Nephron progenitor cell (in vitro differentiated cells): Measurements from ENCODE around the gene NSUN7.
A peak's percentile ranks its signal among the peaks of the same experiment; 100 is the strongest.

ENCODE experiments used
- DNase-seq: peaks from one replicate; pipeline ENCODE4 v3.0.0; 2021
- H3K27ac Mint-ChIP-seq: 2 replicates; pipeline ENCODE4 v1.8.0; 2021; ENCODE audit warnings: mild to moderate bottlenecking, moderate library complexity, mixed read lengths
- H3K27me3 Mint-ChIP-seq: 2 replicates; pipeline ENCODE4 v1.8.0; 2021; ENCODE audit warnings: mild to moderate bottlenecking, low read depth, mixed read lengths; ENCODE audit not compliant: poor library complexity
- H3K36me3 Mint-ChIP-seq: 2 replicates; pipeline ENCODE4 v1.8.0; 2021; ENCODE audit warnings: low read depth, mixed read lengths
- H3K4me1 Mint-ChIP-seq: 2 replicates; pipeline ENCODE4 v1.8.0; 2021; ENCODE audit warnings: mixed read lengths
- H3K4me3 Mint-ChIP-seq: 2 replicates; pipeline ENCODE4 v1.8.0; 2021; ENCODE audit warnings: mild to moderate bottlenecking, moderate library complexity, mixed read lengths
- H3K9me3 Mint-ChIP-seq: 2 replicates; pipeline ENCODE4 v1.8.0; 2021; ENCODE audit warnings: mild to moderate bottlenecking, moderate library complexity, mixed read lengths
- TF ChIP-seq, protein P1 (sequence below): fragments of 200-600 bp; sonication (generic); IDR thresholded peaks from 2 replicates; pipeline ENCODE4 v1.5.0; 2021; ENCODE audit warnings: antibody characterized with exemption

The NSUN7 gene

DNA sequence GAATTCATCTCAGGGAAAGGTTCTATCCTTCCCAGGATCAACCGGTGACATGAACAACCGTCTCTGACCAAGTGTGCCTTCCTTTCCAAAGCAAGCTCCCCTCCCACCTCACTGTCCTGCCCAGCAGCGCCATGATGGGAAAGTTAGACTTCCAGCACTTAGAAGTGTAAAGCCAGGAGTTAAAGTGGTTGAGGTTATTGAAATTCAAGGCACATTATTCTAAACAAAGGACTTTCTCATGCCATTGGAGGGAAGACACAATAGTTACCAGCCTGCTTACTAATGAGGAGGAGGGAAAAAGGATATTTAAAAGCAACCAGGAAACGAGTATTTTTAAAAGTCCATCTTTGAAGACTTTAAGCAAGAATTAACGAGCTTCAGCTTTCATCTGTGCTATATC lies 96.8 kb downstream of the NSUN7 start:
- H3K36me3 Mint-ChIP-seq = no peaks in the 10 kb centered on the region
- TF ChIP-seq, protein P1, sequence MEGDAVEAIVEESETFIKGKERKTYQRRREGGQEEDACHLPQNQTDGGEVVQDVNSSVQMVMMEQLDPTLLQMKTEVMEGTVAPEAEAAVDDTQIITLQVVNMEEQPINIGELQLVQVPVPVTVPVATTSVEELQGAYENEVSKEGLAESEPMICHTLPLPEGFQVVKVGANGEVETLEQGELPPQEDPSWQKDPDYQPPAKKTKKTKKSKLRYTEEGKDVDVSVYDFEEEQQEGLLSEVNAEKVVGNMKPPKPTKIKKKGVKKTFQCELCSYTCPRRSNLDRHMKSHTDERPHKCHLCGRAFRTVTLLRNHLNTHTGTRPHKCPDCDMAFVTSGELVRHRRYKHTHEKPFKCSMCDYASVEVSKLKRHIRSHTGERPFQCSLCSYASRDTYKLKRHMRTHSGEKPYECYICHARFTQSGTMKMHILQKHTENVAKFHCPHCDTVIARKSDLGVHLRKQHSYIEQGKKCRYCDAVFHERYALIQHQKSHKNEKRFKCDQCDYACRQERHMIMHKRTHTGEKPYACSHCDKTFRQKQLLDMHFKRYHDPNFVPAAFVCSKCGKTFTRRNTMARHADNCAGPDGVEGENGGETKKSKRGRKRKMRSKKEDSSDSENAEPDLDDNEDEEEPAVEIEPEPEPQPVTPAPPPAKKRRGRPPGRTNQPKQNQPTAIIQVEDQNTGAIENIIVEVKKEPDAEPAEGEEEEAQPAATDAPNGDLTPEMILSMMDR = no peak
- DNase-seq = no peak
- H3K27ac Mint-ChIP-seq = no peak overlapping the region
- H3K27me3 Mint-ChIP-seq = peaks cover 3% of the 10 kb centered on the region
- H3K4me1 Mint-ChIP-seq = peaks cover 66% of the 10 kb centered on the region
- no peaks in the 10 kb centered on the region for H3K9me3 Mint-ChIP-seq
- H3K4me3 Mint-ChIP-seq = no peak overlapping the region

DNA sequence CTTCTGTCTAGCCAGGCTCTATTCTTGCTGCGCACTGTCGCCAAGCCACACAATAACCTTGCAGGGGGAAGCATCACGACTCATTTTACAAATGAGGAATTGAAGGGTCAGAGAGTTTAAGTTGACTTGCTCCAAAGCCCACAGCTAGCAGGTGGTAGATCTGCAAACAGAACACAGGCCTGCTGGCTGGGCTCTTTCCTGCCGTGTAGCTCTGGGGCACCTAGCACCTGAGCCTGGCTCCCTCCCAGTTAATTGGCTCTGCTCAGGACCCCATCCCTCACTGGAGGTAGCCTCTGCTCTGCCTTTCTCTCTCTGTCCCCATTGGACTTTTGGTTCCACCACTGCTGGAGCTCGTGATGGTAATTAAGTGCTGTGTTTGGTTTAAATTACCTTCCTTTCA lies 98.5 kb downstream of the NSUN7 start:
- no peak for DNase-seq
- TF ChIP-seq, protein P1 = no peak
- peaks cover 50% of the 10 kb centered on the region for H3K4me1 Mint-ChIP-seq
- peaks cover 5% of the 10 kb centered on the region for H3K36me3 Mint-ChIP-seq
- H3K27ac Mint-ChIP-seq = no peak overlapping the region
- H3K9me3 Mint-ChIP-seq = no peaks in the 10 kb centered on the region
- H3K4me3 Mint-ChIP-seq = no peak overlapping the region
- H3K27me3 Mint-ChIP-seq = peaks cover 3% of the 10 kb centered on the region

DNA sequence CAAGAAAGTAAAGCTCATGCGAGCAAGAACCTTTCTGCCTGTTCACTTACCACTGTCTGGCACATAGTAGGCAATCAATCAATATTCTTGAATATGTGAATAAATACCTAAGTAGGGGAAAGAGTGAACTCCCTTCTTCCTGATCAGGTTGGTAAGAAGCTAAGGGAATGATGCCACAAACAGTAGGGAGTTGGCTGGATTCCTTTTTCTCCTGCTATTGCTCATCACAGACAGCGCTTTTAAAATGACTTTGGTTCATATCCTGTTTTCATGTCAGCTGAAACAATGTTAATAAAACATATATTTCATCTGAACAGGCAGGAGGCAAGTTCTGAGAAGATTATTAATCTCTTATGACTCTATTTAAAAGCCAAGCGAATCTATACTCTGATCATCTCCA lies 99.2 kb downstream of the NSUN7 start:
- peaks cover 43% of the 10 kb centered on the region for H3K4me1 Mint-ChIP-seq
- H3K4me3 Mint-ChIP-seq = peak overlapping the region; percentile 2

DNA sequence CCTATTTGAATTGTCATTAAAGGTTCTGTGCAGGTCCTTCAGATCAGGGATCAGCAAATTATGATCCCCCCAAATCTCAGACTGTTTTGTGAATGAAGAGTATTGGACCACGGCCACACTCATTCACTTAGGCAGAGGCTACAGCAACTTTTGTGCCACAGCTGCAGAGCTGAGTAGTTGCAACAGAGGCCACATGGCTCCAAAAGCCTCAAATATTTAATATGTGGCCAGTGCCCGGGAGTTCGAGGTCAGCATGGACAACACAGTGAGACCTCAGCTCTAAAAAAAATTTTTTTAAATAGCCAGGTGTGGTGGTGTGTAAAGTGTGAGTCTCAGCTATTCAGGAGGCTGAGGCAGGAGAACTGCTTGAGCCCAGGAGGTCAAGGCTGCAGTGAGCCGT lies 100.7 kb downstream of the NSUN7 start:
- TF ChIP-seq, protein P1 = no peak
- Mint-ChIP-seq H3K36me3 (peaks cover 14% of the 10 kb centered on the region), H3K4me1 (peaks cover 40% of the 10 kb centered on the region), H3K27ac (no peak overlapping the region), H3K27me3 (peaks cover 7% of the 10 kb centered on the region), H3K9me3 (no peaks in the 10 kb centered on the region), H3K4me3 (no peak overlapping the region)
- no peak for DNase-seq

More for the DNA sequence above, 99.2 kb downstream of the NSUN7 start:
- TF ChIP-seq, protein P1 = no peak
- H3K36me3 Mint-ChIP-seq = peaks cover 12% of the 10 kb centered on the region
- no peak for DNase-seq
- H3K9me3 Mint-ChIP-seq = no peaks in the 10 kb centered on the region
- H3K27me3 Mint-ChIP-seq = peaks cover 3% of the 10 kb centered on the region
- H3K27ac Mint-ChIP-seq = no peak overlapping the region

DNA sequence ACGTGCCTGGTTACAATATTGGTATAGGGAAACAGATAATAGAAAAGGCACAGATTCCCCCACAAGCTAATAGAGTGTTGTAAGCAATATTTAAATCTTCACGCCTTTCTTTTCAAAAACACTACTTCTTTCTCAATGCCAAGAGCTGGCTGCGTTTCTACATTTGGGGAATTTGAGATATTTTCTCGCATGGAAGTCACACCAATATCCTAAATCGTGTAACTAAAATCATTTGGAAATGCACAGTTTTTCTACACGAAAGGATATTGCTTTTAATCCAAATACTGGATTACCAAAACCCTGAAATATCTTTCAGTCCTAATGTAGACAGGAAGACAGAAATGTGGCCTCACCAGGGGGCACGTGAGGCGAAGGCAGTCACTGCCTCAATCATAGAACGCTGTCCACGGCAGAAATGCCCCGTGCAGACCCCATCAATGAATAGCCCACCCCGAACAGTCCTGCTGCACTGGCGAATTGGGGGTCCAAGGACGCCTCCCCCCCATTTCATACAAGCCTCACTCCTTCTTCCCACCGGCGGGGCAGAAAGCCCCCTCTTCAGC lies 106.6 kb downstream of the NSUN7 start:
- DNase-seq = no peak
- Mint-ChIP-seq H3K27me3 (peaks cover 15% of the 10 kb centered on the region), H3K27ac (no peak overlapping the region), H3K4me1 (peaks cover 30% of the 10 kb centered on the region), H3K36me3 (peaks cover 14% of the 10 kb centered on the region), H3K4me3 (peak overlapping the region; percentile 87), H3K9me3 (no peaks in the 10 kb centered on the region)
- TF ChIP-seq, protein P1 = no peak

DNA sequence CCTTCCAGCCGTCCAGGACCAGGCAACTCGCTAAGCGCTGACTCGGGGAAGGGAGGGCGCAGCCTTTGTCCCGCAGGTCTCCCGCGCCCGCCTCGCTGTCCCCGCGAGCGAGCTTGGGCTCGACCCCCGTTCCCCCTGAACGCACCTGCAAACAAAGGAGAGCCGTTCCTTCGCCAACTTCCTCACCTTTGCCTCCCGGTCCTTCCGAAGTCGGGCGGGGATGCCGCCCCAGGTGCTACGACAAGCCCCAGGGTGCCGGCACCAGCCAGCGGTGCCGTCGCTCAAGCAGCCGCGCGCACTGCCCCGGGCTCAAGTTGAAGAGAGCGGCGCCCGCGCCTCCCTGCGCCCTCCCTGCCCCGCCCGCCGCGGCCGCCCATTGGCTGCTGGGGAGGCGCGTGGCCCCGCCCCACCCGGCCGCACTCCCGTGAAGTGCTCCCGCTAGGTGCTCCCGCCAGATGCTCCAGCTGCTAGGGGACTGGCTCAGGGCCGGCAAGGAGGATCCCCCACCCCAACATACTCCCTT lies 107.1 kb downstream of the NSUN7 start:
- H3K27ac Mint-ChIP-seq = peak overlapping the region; percentile 57
- H3K9me3 Mint-ChIP-seq = no peaks in the 10 kb centered on the region
- peak overlapping the region; percentile 87 for H3K4me3 Mint-ChIP-seq
- peaks cover 15% of the 10 kb centered on the region for H3K27me3 Mint-ChIP-seq
- H3K4me1 Mint-ChIP-seq = peaks cover 30% of the 10 kb centered on the region
- peaks cover 14% of the 10 kb centered on the region for H3K36me3 Mint-ChIP-seq
- TF ChIP-seq, protein P1 = no peak
- peak; percentile 87 for DNase-seq
